Caco-2 (cell line): ENCODE measurements around the gene NDFIP2. TPM values are rescaled to one million over a fixed set of nuclear protein-coding genes. Genes with fewer than 3 reads are reported as not detected.

ENCODE experiments used
- BruUV-seq: library from RNA; stranded (reverse); fragments of 400-500 nt; replicated peaks from 2 replicates; lab custom pipeline; 2021; lab: Mats Ljungman, UMichigan
- CTCF ChIA-PET: fragments of 300-600 bp; sonication (Branson Sonifier 250); formaldehyde crosslinking; loops from one replicate; lab custom pipeline; 2022; ENCODE audit warnings: antibody characterized with exemption; lab: Charles Lee
- POLR2A ChIA-PET: fragments of 300-600 bp; sonication (Branson Sonifier 250); formaldehyde crosslinking; loops from one replicate; lab custom pipeline; 2022; ENCODE audit warnings: antibody characterized with exemption; lab: Charles Lee
- DNase-seq, 2 experiments: peaks; one replicate each; pipeline versions ENCODE4 v3.0.0 to v3.0.0-alpha.2; 2020 to 2022
- H3K27me3 ChIP-seq: replicated peaks from 2 replicates; pipeline ENCODE4 v1.6.0; 2011; ENCODE audit warnings: low read length; ENCODE audit not compliant: control insufficient read depth, insufficient read depth
- H3K36me3 ChIP-seq: 2 replicates; pipeline ENCODE4 v1.5.1; 2011; ENCODE audit warnings: low read length; ENCODE audit not compliant: control insufficient read depth, insufficient read depth
- H3K4me1 ChIP-seq: fragments of 250-450 bp; sonication (Bioruptor Pico); 2 replicates; pipeline ENCODE4 v1.5.1; 2020; ENCODE audit warnings: mild to moderate bottlenecking
- H3K4me3 ChIP-seq: 2 replicates; pipeline ENCODE4 v1.5.1; 2011; ENCODE audit warnings: low read depth, mild to moderate bottlenecking, control low read depth, low read length
- H3K9me3 ChIP-seq: fragments of 250-450 bp; sonication (Bioruptor Pico); 2 replicates; pipeline ENCODE4 v1.5.1; 2020; ENCODE audit warnings: mild to moderate bottlenecking, moderate library complexity
- H3K27ac Mint-ChIP-seq: one replicate; pipeline ENCODE4 v1.8.0; 2022; ENCODE audit warnings: mixed read lengths; ENCODE audit not compliant: unreplicated experiment
- H3K27me3 Mint-ChIP-seq: one replicate; pipeline ENCODE4 v1.8.0; 2022; ENCODE audit warnings: mixed read lengths; ENCODE audit not compliant: insufficient read depth, unreplicated experiment
- H3K36me3 Mint-ChIP-seq: one replicate; pipeline ENCODE4 v1.8.0; 2022; ENCODE audit warnings: mild to moderate bottlenecking, mixed read lengths; ENCODE audit not compliant: insufficient read depth, unreplicated experiment
- H3K4me1 Mint-ChIP-seq: one replicate; pipeline ENCODE4 v1.8.0; 2022; ENCODE audit warnings: low read depth, mixed read lengths; ENCODE audit not compliant: unreplicated experiment
- H3K4me3 Mint-ChIP-seq: one replicate; pipeline ENCODE4 v1.8.0; 2022; ENCODE audit warnings: mild to moderate bottlenecking, moderate library complexity, mixed read lengths; ENCODE audit not compliant: unreplicated experiment
- H3K9me3 Mint-ChIP-seq: one replicate; pipeline ENCODE4 v1.8.0; 2022; ENCODE audit warnings: mixed read lengths; ENCODE audit not compliant: unreplicated experiment
- intact Hi-C: fragments of 100-400 bp; cut with micrococcal nuclease; formaldehyde crosslinking; loops from one replicate; pipeline ENCODE4 v1.10.0; 2022; ENCODE audit not compliant: unreplicated experiment
- total RNA-seq: library from RNA; stranded (reverse); gene quantifications from 2 replicates; pipeline ENCODE4 v1.2.3, GENCODE V29; 2022
- TF ChIP-seq, protein P1 (sequence below), 2 experiments: fragments of 200-600 bp in 1 of 2; IDR thresholded peaks; 1 replicate in 1 of 2; 2 replicates in 1 of 2; pipeline versions ENCODE4 v1.5.1 to v1.8.0; 2011 to 2022; ENCODE audit warnings: antibody characterized with exemption in 1 of 2, control low read depth in 1 of 2, inconsistent platforms in 1 of 2, low read depth in 1 of 2, low read length in 1 of 2, mild to moderate bottlenecking in 1 of 2, moderate library complexity in 1 of 2; ENCODE audit not compliant: insufficient read depth in 1 of 2, severe bottlenecking in 1 of 2, unreplicated experiment in 1 of 2

Gene NDFIP2
- total RNA-seq, 1 experiment from 2014 or later, result 61.2 TPM

DNA sequence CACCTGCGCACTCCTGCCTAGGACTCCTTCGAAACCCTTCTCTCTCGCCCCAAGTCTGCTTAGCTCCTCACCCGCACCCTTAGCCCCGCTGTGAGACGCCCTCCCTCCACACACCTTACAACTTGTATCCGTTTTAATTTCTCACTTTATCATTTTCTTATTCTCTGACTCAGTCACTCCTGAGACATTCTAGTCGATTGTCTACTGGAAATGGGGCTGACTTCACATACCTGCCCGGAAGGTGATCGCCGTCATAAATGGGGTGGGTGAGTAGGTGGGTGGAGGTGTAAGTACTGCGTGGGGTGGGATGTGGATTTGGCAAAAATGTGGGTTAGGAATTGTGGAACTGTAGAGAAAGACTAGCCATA lies 714 bp downstream of the NDFIP2 start:
- Mint-ChIP-seq H3K4me3 (peak overlapping the region; percentile 86), H3K36me3 (peaks cover 15% of the 10 kb centered on the region), H3K9me3 (no peaks in the 10 kb centered on the region), H3K27me3 (no peaks in the 10 kb centered on the region), H3K4me1 (peaks cover 17% of the 10 kb centered on the region), H3K27ac (peak overlapping the region; percentile 90)
- Histone ChIP-seq H3K4me3 (peak overlapping the region; percentile 75), H3K36me3 (no peaks in the 10 kb centered on the region), H3K9me3 (no peaks in the 10 kb centered on the region), H3K4me1 (peaks cover 37% of the 10 kb centered on the region), H3K27me3 (no peaks in the 10 kb centered on the region)
- ChIA-PET CTCF (interaction anchor here (0.9 to 1.7 kb wide), 6 partner anchors 33 to 194 kb away, joined by 3 to 19 read pairs (median 5); no protein-coding TSS in a partner anchor), POLR2A (interaction anchor here (0.6 to 1.6 kb wide), 10 partner anchors 9 to 492 kb away, joined by 3 to 12 read pairs (median 6); partner anchors contain the start of gene RBM26)
- TF ChIP-seq, protein P1, sequence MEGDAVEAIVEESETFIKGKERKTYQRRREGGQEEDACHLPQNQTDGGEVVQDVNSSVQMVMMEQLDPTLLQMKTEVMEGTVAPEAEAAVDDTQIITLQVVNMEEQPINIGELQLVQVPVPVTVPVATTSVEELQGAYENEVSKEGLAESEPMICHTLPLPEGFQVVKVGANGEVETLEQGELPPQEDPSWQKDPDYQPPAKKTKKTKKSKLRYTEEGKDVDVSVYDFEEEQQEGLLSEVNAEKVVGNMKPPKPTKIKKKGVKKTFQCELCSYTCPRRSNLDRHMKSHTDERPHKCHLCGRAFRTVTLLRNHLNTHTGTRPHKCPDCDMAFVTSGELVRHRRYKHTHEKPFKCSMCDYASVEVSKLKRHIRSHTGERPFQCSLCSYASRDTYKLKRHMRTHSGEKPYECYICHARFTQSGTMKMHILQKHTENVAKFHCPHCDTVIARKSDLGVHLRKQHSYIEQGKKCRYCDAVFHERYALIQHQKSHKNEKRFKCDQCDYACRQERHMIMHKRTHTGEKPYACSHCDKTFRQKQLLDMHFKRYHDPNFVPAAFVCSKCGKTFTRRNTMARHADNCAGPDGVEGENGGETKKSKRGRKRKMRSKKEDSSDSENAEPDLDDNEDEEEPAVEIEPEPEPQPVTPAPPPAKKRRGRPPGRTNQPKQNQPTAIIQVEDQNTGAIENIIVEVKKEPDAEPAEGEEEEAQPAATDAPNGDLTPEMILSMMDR (IDR thresholded peaks at IDR 0.05; ENCODE audit: insufficient read depth in 1 of 2, low read depth in 1 of 2, low read length in 1 of 2, severe bottlenecking in 1 of 2, unreplicated experiment in 1 of 2), result no peak
- peak; percentile 43 to 54 for DNase-seq
- intact Hi-C loops, result loop anchor here (1.0 to 2.0 kb wide), 5 partner anchors 15 to 75 kb away; partner anchors contain the start of gene RBM26
- no TSS peak for BruUV-seq

DNA sequence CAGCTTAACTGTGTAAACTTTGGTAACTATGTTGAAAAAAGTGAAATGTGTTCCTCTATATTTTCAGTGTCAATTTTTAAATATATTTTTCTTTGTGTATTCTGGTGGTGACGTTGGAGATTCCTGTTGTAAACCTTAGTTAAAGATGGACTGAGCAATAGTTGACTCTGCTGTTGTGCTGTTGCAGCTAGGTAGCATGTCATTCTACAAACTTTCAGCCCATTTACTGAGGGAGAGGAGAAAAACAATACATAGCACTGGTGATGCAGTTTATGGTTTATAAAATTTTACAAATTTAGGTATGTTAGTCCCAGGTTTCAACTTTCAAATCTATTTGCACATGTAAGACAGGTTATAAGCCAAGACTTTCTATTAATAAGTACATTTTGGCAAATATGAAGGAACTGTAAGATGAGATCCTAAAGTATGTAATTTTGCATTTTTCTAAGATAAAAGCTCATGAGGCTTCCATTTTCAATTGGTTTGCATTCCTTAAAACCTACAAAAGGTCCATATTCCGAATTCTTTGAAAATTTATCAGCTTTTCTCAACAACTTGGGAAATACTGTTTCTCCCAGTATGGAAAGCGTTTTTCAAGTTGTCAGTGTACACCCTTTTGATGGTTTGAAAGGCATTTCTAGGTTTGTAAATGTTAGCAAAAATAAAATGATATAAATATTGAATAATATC lies 1.5 kb downstream of the NDFIP2 start:
- no peaks in the 10 kb centered on the region for H3K9me3 Mint-ChIP-seq
- H3K9me3 ChIP-seq, result no peaks in the 10 kb centered on the region
- H3K27ac Mint-ChIP-seq, result peak overlapping the region; percentile 90
- no peaks in the 10 kb centered on the region for H3K27me3 ChIP-seq
- ChIA-PET CTCF (interaction anchor here (1.1 to 1.7 kb wide), 2 partner anchors 41 to 194 kb away, joined by 3 to 4 read pairs; no protein-coding TSS in a partner anchor), POLR2A (no interaction called here)
- TF ChIP-seq, protein P1 (IDR thresholded peaks at IDR 0.05; ENCODE audit: insufficient read depth in 1 of 2, low read depth in 1 of 2, low read length in 1 of 2, severe bottlenecking in 1 of 2, unreplicated experiment in 1 of 2), result no peak
- H3K4me3 ChIP-seq, result peak overlapping the region; percentile 75
- peaks cover 15% of the 10 kb centered on the region for H3K36me3 Mint-ChIP-seq
- BruUV-seq, result TSS peak; percentile 49
- intact Hi-C loops, result no loop called here
- no peaks in the 10 kb centered on the region for H3K27me3 Mint-ChIP-seq
- H3K36me3 ChIP-seq, result no peaks in the 10 kb centered on the region
- H3K4me1 Mint-ChIP-seq, result peaks cover 17% of the 10 kb centered on the region
- peak overlapping the region; percentile 86 for H3K4me3 Mint-ChIP-seq
- no peak for DNase-seq
- H3K4me1 ChIP-seq, result peaks cover 37% of the 10 kb centered on the region

- ChIA-PET CTCF (no interaction called here), POLR2A (interaction anchor here (0.5 kb wide), 1 partner anchor 686 kb away, joined by 3 read pairs; no protein-coding TSS in a partner anchor)
- H3K27me3 Mint-ChIP-seq, result no peaks in the 10 kb centered on the region
- H3K27ac Mint-ChIP-seq, result peak overlapping the region; percentile 43
- Histone ChIP-seq H3K36me3 (no peaks in the 10 kb centered on the region), H3K4me3 (peak overlapping the region; percentile 75), H3K9me3 (no peaks in the 10 kb centered on the region), H3K27me3 (no peaks in the 10 kb centered on the region), H3K4me1 (peaks cover 37% of the 10 kb centered on the region)
- H3K4me3 Mint-ChIP-seq, result peak overlapping the region; percentile 71
- TF ChIP-seq, protein P1 (IDR thresholded peaks at IDR 0.05; ENCODE audit: insufficient read depth in 1 of 2, low read depth in 1 of 2, low read length in 1 of 2, severe bottlenecking in 1 of 2, unreplicated experiment in 1 of 2), result no peak
- no TSS peak for BruUV-seq
- H3K4me1 Mint-ChIP-seq, result peaks cover 17% of the 10 kb centered on the region
- DNase-seq, result no peak
- no peaks in the 10 kb centered on the region for H3K9me3 Mint-ChIP-seq
- H3K36me3 Mint-ChIP-seq, result peaks cover 15% of the 10 kb centered on the region
- intact Hi-C loops, result no loop called here
These were observed 2.2 kb downstream of the NDFIP2 start for GRCh38 chr13:79483086-79483706.
